NCI-H2171 (cell line): ENCODE measurements around the gene ZNF217.
"Not testable (repeated sequence)": the region's sequence is repeated elsewhere in the genome, so short reads cannot be mapped to it uniquely, and the experiment has no call there.

Source experiments
- DNase-seq: peaks from one replicate; lab custom pipeline; 2025; lab: John Stamatoyannopoulos, UW

The ZNF217 gene

GRCh38 chr20:53598140-53599043 is 4.8 kb upstream of the ZNF217 start:
- DNase-seq: no peak

GRCh38 chr20:53597521-53598120 is 4.0 kb upstream of the ZNF217 start:
- no peak for DNase-seq

GRCh38 chr20:53597030-53597482 is 3.4 kb upstream of the ZNF217 start:
- DNase-seq: no peak

GRCh38 chr20:53596189-53597001 is 2.8 kb upstream of the ZNF217 start:
- not testable (repeated sequence) for DNase-seq

- DNase-seq: not testable (repeated sequence)
Measured at GRCh38 chr20:53595742-53596141, 2.1 kb upstream of the ZNF217 start.

- DNase-seq: no peak
Measured at GRCh38 chr20:53595018-53595378, 1.4 kb upstream of the ZNF217 start.

- DNase-seq: peak; percentile 98
Measured at GRCh38 chr20:53594068-53595017, 704 bp upstream of the ZNF217 start.

- peak; percentile 6 for DNase-seq
Measured at GRCh38 chr20:53592992-53593465, 610 bp downstream of the ZNF217 start.

- DNase-seq: peak; percentile 43
Measured at GRCh38 chr20:53592454-53592991, 1.1 kb downstream of the ZNF217 start.

- DNase-seq: not testable (repeated sequence)
Measured at GRCh38 chr20:53591941-53592441, 1.6 kb downstream of the ZNF217 start.

GRCh38 chr20:53591206-53591741 is 2.4 kb downstream of the ZNF217 start:
- not testable (repeated sequence) for DNase-seq

- DNase-seq: not testable (repeated sequence)
Measured at GRCh38 chr20:53590608-53591007, 3.0 kb downstream of the ZNF217 start.

- DNase-seq: not testable (repeated sequence)
Measured at GRCh38 chr20:53590122-53590521, 3.5 kb downstream of the ZNF217 start.

GRCh38 chr20:53589321-53590065 is 4.1 kb downstream of the ZNF217 start:
- DNase-seq: not testable (repeated sequence)

GRCh38 chr20:53587157-53587703 is 6.4 kb downstream of the ZNF217 start:
- not testable (repeated sequence) for DNase-seq

- no peak for DNase-seq
Measured at GRCh38 chr20:53586640-53587039, 7.0 kb downstream of the ZNF217 start.

GRCh38 chr20:53585910-53586309 is 7.7 kb downstream of the ZNF217 start:
- DNase-seq: not testable (repeated sequence)

GRCh38 chr20:53585004-53585569 is 8.6 kb downstream of the ZNF217 start:
- DNase-seq: not testable (repeated sequence)

GRCh38 chr20:53584550-53584913 is 9.1 kb downstream of the ZNF217 start:
- not testable (repeated sequence) for DNase-seq
